ENCODE results near the gene FAM204A. TPM values are rescaled to one million over a fixed set of nuclear protein-coding genes. Genes with fewer than 3 reads are reported as not detected.

FAM204A gene
- total RNA-seq, 4 donors from 2014 or later, result 6.8 to 99.0 (median 51.3) TPM

GRCh38 chr10:118357841-118358240 lies 15.7 kb upstream of the FAM204A start:
- intact Hi-C loops (cut with DNase I; ENCODE audit: low total_unique reads), result no loop called here
- H3K27ac ChIP-seq, result no peak overlapping the region
- no peaks in the 10 kb centered on the region for H3K9me3 ChIP-seq
- H3K27me3 ChIP-seq, result no peaks in the 10 kb centered on the region
- TF ChIP-seq POLR2A (IDR thresholded peaks at IDR 0.05) (no peak), CTCF (IDR thresholded peaks at IDR 0.05) (no peak)
- no peaks in the 10 kb centered on the region for H3K36me3 ChIP-seq
- H3K4me1 ChIP-seq, result no peaks in the 10 kb centered on the region
- H3K4me3 ChIP-seq, result no peak overlapping the region
- no peak for DNase-seq

GRCh38 chr10:118356628-118357027 lies 14.5 kb upstream of the FAM204A start:
- no peaks in the 10 kb centered on the region for H3K36me3 ChIP-seq
- H3K27me3 ChIP-seq, result no peaks in the 10 kb centered on the region
- no peaks in the 10 kb centered on the region for H3K9me3 ChIP-seq
- no peak for DNase-seq
- intact Hi-C loops (cut with DNase I; ENCODE audit: low total_unique reads), result no loop called here
- no peak for TF ChIP-seq POLR2A (IDR thresholded peaks at IDR 0.05)
- no peak for TF ChIP-seq CTCF (IDR thresholded peaks at IDR 0.05)
- H3K27ac ChIP-seq, result no peak overlapping the region
- H3K4me3 ChIP-seq, result no peak overlapping the region
- no peaks in the 10 kb centered on the region for H3K4me1 ChIP-seq

GRCh38 chr10:118355234-118355633 lies 13.1 kb upstream of the FAM204A start:
- TF ChIP-seq POLR2A (IDR thresholded peaks at IDR 0.05) (no peak), CTCF (IDR thresholded peaks at IDR 0.05) (no peak)
- no peaks in the 10 kb centered on the region for H3K4me1 ChIP-seq
- intact Hi-C loops (cut with DNase I; ENCODE audit: low total_unique reads), result no loop called here
- peaks cover 0 to 3% of the 10 kb centered on the region in 2 donors for H3K9me3 ChIP-seq
- no peak overlapping the region for H3K4me3 ChIP-seq
- no peaks in the 10 kb centered on the region for H3K27me3 ChIP-seq
- no peak overlapping the region for H3K27ac ChIP-seq
- no peak for DNase-seq
- H3K36me3 ChIP-seq, result no peaks in the 10 kb centered on the region

- no peaks in the 10 kb centered on the region for H3K36me3 ChIP-seq
- H3K4me1 ChIP-seq, result no peaks in the 10 kb centered on the region
- peaks cover 0 to 3% of the 10 kb centered on the region in 2 donors for H3K9me3 ChIP-seq
- no peaks in the 10 kb centered on the region for H3K27me3 ChIP-seq
- no peak overlapping the region for H3K4me3 ChIP-seq
- H3K27ac ChIP-seq, result no peak overlapping the region
- intact Hi-C loops (cut with DNase I; ENCODE audit: low total_unique reads), result no loop called here
- DNase-seq, result no peak
- no peak for TF ChIP-seq POLR2A (IDR thresholded peaks at IDR 0.05)
- TF ChIP-seq CTCF (IDR thresholded peaks at IDR 0.05), result no peak
Measured at GRCh38 chr10:118349235-118349634, 7.1 kb upstream of the FAM204A start.

- TF ChIP-seq POLR2A (IDR thresholded peaks at IDR 0.05) (no peak), CTCF (IDR thresholded peaks at IDR 0.05) (no peak)
- Histone ChIP-seq H3K36me3 (no peaks in the 10 kb centered on the region), H3K4me3 (no peak overlapping the region), H3K4me1 (peaks cover 0 to 10% of the 10 kb centered on the region in 2 donors), H3K27ac (no peak overlapping the region), H3K9me3 (no peaks in the 10 kb centered on the region), H3K27me3 (no peaks in the 10 kb centered on the region)
- intact Hi-C loops (cut with DNase I; ENCODE audit: low total_unique reads), result no loop called here
- DNase-seq, result no peak
Measured at GRCh38 chr10:118343549-118343948, 1.4 kb upstream of the FAM204A start.

Data from uterus (tissue), 4 donors.